Tibial artery (tissue), 4 donors: ENCODE measurements around the gene ZNF469.

Source experiments
- DNase-seq, 2 donors: peaks; one replicate each; pipeline ENCODE4 v3.0.0-alpha.2; 2019
- H3K27ac ChIP-seq, 2 donors: fragments of 200-600 bp; sonication (generic) in 1 of 2; 1 replicate in 1 of 2; 2 replicates in 1 of 2; pipeline ENCODE4 v1.5.1; 2018 to 2019; ENCODE audit warnings: mild to moderate bottlenecking in 1 of 2
- H3K27me3 ChIP-seq, 2 donors: fragments of 200-600 bp; sonication (generic) in 1 of 2; one replicate each; pipeline versions ENCODE4 v1.5.1 to v1.6.0; 2016 to 2019
- H3K36me3 ChIP-seq, 3 donors: fragments of 200-600 bp; sonication (generic) in 2 of 3; one replicate each; pipeline ENCODE4 v1.5.1; 2016 to 2019; ENCODE audit warnings: mild to moderate bottlenecking in 2 of 3
- H3K4me1 ChIP-seq, 4 donors: fragments of 200-600 bp; sonication (generic) in 2 of 4; 1 replicate in 3 of 4; 2 replicates in 1 of 4; pipeline ENCODE4 v1.5.1; 2016 to 2019
- H3K4me3 ChIP-seq, 2 donors: fragments of 200-600 bp; sonication (generic) in 1 of 2; 1 replicate in 1 of 2; 2 replicates in 1 of 2; pipeline ENCODE4 v1.5.1; 2018 to 2019; ENCODE audit warnings: mild to moderate bottlenecking in 2 of 2
- H3K9me3 ChIP-seq, 3 donors: fragments of 200-600 bp; sonication (generic) in 1 of 3; one replicate each; pipeline ENCODE4 v1.5.1; 2016 to 2019
- intact Hi-C: fragments of 100-400 bp; cut with DNase I; formaldehyde crosslinking; loops from one replicate; pipeline ENCODE4 v1.15.0; 2023; ENCODE audit warnings: low total_unique reads
- TF ChIP-seq, protein P1 (sequence below), 2 experiments: fragments of 200-600 bp in 1 of 2; fragments of 450-650 bp in 1 of 2; IDR thresholded peaks; one replicate each; pipeline ENCODE4 v1.5.1; 2017 to 2019; ENCODE audit warnings: antibody characterized with exemption in 2 of 2, mild to moderate bottlenecking in 1 of 2, moderate library complexity in 1 of 2

ZNF469 gene

DNA sequence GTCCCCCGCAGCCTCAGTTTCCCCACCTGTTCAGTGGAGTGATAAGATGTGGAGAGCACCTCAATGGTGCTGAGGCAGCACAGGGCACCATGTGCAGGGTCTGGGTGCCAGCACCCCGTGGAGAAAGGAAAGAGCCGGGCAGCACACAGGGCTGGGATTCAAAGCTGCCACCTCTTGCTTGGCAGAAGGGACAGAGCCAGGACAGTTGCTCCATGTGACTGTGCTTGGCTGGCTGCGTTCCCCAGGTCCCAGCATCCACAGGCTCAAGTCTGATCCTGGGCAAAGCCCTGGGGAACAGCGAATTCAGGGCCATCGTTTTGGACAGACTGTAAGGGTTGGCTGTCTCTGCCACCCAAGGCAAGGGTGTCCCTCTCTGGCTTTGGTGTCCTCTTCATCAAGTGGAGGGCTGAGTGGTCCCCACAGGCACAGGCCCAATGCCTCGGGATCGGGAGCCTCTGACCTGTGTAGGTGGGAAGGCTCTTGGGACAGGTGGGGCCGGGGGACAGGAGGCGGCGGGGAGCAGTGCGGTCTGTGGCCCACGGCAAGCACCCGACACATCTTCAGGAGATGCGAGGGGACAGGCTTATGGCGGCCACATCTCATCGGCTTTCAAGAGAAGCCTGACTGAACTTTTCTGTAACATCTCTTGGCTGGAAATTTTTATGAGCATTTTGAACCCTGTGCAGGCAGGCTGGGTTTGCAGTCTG is 8.5 kb downstream of the ZNF469 start:
- intact Hi-C loops, result no loop called here
- Histone ChIP-seq H3K36me3 (no peaks in the 10 kb centered on the region), H3K4me3 (no peak overlapping the region), H3K4me1 (peaks cover 0 to 41% (median 31%) of the 10 kb centered on the region in 4 donors), H3K9me3 (no peaks in the 10 kb centered on the region), H3K27ac (no peak overlapping the region), H3K27me3 (no peaks in the 10 kb centered on the region)
- DNase-seq, result no peak
- TF ChIP-seq, protein P1, sequence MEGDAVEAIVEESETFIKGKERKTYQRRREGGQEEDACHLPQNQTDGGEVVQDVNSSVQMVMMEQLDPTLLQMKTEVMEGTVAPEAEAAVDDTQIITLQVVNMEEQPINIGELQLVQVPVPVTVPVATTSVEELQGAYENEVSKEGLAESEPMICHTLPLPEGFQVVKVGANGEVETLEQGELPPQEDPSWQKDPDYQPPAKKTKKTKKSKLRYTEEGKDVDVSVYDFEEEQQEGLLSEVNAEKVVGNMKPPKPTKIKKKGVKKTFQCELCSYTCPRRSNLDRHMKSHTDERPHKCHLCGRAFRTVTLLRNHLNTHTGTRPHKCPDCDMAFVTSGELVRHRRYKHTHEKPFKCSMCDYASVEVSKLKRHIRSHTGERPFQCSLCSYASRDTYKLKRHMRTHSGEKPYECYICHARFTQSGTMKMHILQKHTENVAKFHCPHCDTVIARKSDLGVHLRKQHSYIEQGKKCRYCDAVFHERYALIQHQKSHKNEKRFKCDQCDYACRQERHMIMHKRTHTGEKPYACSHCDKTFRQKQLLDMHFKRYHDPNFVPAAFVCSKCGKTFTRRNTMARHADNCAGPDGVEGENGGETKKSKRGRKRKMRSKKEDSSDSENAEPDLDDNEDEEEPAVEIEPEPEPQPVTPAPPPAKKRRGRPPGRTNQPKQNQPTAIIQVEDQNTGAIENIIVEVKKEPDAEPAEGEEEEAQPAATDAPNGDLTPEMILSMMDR (IDR thresholded peaks at IDR 0.05), result no peak

DNA sequence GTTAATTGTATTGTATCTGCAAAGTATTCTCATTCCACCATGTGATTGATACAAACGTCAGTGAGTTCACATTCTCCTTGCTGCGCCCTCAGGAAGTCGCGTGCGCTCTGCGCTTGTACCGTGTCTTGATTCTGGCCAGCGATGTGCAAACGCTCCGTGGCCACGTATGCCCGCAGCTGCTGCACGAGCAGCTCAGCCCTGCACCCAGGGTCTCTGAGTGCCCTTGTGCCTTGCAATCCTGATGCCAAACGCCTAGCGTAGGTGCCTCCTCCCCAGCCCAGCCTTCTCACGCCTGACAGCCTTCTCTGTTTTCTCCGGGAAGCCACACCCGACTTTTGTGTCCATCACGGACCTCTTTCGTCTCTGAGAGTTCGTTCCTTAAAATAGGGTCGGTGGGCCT is 9.4 kb downstream of the ZNF469 start:
- Histone ChIP-seq H3K4me1 (peaks cover 0 to 41% (median 31%) of the 10 kb centered on the region in 4 donors), H3K27me3 (no peaks in the 10 kb centered on the region), H3K9me3 (no peaks in the 10 kb centered on the region), H3K36me3 (no peaks in the 10 kb centered on the region), H3K27ac (peak overlapping the region in 1 of 2 donors; percentile 60), H3K4me3 (no peak overlapping the region)
- TF ChIP-seq, protein P1 (IDR thresholded peaks at IDR 0.05), result no peak
- intact Hi-C loops, result no loop called here
- DNase-seq, result no peak

DNA sequence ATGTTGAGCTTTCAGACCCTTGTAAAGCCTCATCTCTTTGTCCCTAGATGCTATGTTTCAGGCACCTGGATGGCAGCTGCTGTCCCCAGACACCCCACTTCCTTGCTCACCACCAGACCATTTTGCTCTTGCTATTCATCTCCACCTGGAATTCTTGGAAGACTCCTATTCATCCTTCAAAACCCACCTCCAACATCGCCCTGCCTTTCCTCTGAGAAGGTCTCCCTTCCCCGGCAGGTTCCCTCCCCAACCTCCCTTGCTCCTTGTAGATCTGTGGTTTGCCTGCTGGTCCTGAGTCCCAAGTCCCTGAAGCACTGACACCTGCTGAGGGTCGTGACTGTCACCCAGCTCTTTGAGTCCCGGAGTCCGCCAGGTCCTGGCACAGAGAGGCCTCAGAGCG is 9.9 kb downstream of the ZNF469 start:
- Histone ChIP-seq H3K27me3 (no peaks in the 10 kb centered on the region), H3K9me3 (no peaks in the 10 kb centered on the region), H3K4me3 (no peak overlapping the region), H3K36me3 (no peaks in the 10 kb centered on the region), H3K4me1 (peaks cover 0 to 38% (median 28%) of the 10 kb centered on the region in 4 donors), H3K27ac (peak overlapping the region; percentile 60 to 63)
- intact Hi-C loops, result no loop called here
- TF ChIP-seq, protein P1 (IDR thresholded peaks at IDR 0.05), result no peak
- no peak for DNase-seq

DNA sequence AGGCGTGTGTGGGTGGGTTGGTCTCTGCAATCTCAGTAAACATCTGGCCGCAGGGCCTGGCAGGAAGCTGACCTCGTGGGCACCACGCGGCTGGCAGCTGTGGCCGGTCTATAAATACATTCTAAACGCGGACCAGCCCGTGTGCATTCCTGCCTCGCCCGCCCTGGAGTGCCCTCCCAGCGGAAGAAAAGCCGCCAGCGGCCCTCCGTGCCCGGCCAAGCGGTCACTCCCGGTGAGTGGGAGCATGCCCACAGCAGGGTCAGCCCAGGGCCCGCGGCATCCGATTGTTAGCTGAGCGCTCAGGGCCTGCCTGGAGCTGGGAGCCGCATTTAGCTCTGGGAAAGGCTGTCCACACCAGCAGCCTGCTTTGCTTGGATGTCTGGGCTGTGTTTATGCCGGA is 10.3 kb downstream of the ZNF469 start:
- no peaks in the 10 kb centered on the region for H3K9me3 ChIP-seq
- H3K4me1 ChIP-seq, result peaks cover 0 to 34% (median 24%) of the 10 kb centered on the region in 4 donors
- TF ChIP-seq, protein P1 (IDR thresholded peaks at IDR 0.05), result no peak
- peak; percentile 72 to 90 for DNase-seq
- no peaks in the 10 kb centered on the region for H3K36me3 ChIP-seq
- no peak overlapping the region for H3K4me3 ChIP-seq
- H3K27me3 ChIP-seq, result no peaks in the 10 kb centered on the region
- H3K27ac ChIP-seq, result peak overlapping the region; percentile 60 to 63
- intact Hi-C loops, result no loop called here

DNA sequence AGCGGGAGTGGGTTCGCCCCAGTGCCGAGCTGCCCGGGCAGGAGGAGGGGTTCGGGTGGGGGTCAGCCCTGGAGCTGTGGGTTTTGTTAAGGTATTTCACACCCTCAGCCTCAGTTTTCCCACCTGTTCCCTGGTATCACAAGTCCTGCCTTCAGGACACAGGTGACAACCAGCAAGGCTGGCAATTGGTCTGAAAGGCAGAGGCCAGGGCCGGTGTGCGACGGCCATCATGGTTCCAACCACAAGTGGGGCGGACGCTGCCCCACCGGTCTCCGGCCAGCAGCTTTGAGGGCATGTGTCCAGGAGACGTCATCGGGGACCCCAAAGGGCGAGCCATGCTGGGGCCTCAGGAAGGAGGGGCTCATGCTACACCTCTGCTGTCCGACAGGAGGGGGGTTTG is 10.8 kb downstream of the ZNF469 start:
- H3K4me1 ChIP-seq, result peaks cover 0 to 29% (median 18%) of the 10 kb centered on the region in 4 donors
- H3K4me3 ChIP-seq, result no peak overlapping the region
- no peaks in the 10 kb centered on the region for H3K27me3 ChIP-seq
- intact Hi-C loops, result no loop called here
- no peaks in the 10 kb centered on the region for H3K9me3 ChIP-seq
- TF ChIP-seq, protein P1 (IDR thresholded peaks at IDR 0.05), result no peak
- no peaks in the 10 kb centered on the region for H3K36me3 ChIP-seq
- peak overlapping the region; percentile 60 to 63 for H3K27ac ChIP-seq
- DNase-seq, result no peak
